H1 (cell line): Measurements from ENCODE around the gene SLC13A2. TPM values are rescaled to one million over a fixed set of nuclear protein-coding genes. Genes with fewer than 3 reads are reported as not detected.

Source experiments
- CTCF ChIA-PET: fragments of 300-600 bp; sonication (Branson Sonifier 250); formaldehyde crosslinking; loops from one replicate; lab custom pipeline; 2021; ENCODE audit not compliant: partially characterized antibody; lab: Charles Lee
- POLR2A ChIA-PET: fragments of 300-600 bp; sonication (Branson Sonifier 250); formaldehyde crosslinking; loops from one replicate; lab custom pipeline; 2021; ENCODE audit warnings: inconsistent platforms; ENCODE audit not compliant: partially characterized antibody; lab: Charles Lee
- DNase-seq, 2 experiments: peaks; one replicate each; pipeline versions ENCODE4 v3.0.0 to v3.0.0-alpha.2; 2010 to 2022; ENCODE audit warnings: low spot score in 2 of 2, low read depth in 1 of 2, mixed read lengths in 1 of 2
- FAIRE-seq: peaks from 2 replicates; lab custom pipeline; 2011; peaks lifted over from hg19 to GRCh38; lab: Jason Lieb, UNC
- H2AFZ ChIP-seq: 2 replicates; pipeline ENCODE4 v1.8.1; 2012; ENCODE audit warnings: low read length, inconsistent platforms
- H2AK5ac ChIP-seq: 2 replicates; pipeline ENCODE4 v1.6.1; 2013; ENCODE audit warnings: low read depth, low read length
- H2BK120ac ChIP-seq: replicated peaks from 2 replicates; pipeline ENCODE3; 2013; ENCODE audit warnings: low read depth, low read length, inconsistent platforms
- H2BK12ac ChIP-seq: 2 replicates; pipeline ENCODE4 v1.6.1; 2013; ENCODE audit warnings: low read depth, low read length
- H2BK15ac ChIP-seq: 2 replicates; pipeline ENCODE4 v1.6.1; 2013; ENCODE audit warnings: low read length
- H2BK20ac ChIP-seq: 2 replicates; pipeline ENCODE4 v1.6.1; 2013; ENCODE audit warnings: low read length
- H2BK5ac ChIP-seq: 2 replicates; pipeline ENCODE4 v1.6.1; 2013; ENCODE audit warnings: low read depth, low read length
- H3K14ac ChIP-seq: 2 replicates; pipeline ENCODE4 v1.6.1; 2013; ENCODE audit warnings: inconsistent platforms; ENCODE audit not compliant: insufficient read length
- H3K18ac ChIP-seq: 2 replicates; pipeline ENCODE4 v1.6.1; 2013; ENCODE audit warnings: low read length; ENCODE audit errors: extremely low read depth
- H3K23ac ChIP-seq: 2 replicates; pipeline ENCODE4 v1.6.1; 2013; ENCODE audit warnings: inconsistent platforms; ENCODE audit not compliant: insufficient read length
- H3K23me2 ChIP-seq: 2 replicates; pipeline ENCODE4 v1.6.1; 2013; ENCODE audit warnings: low read depth, low read length
- H3K27ac ChIP-seq: 2 replicates; pipeline ENCODE4 v1.6.1; 2011; ENCODE audit warnings: low read depth, low read length, inconsistent platforms
- H3K27me3 ChIP-seq, 4 experiments: replicated peaks in 1 of 4; 1 replicate in 1 of 4; 2 replicates in 3 of 4; pipeline versions ENCODE4 v1.6.1 to v1.8.1; 2011 to 2013; ENCODE audit warnings: low read length in 3 of 4, mild to moderate bottlenecking in 3 of 4, inconsistent platforms in 2 of 4, mixed read lengths in 2 of 4, moderate library complexity in 1 of 4; ENCODE audit not compliant: control insufficient read depth in 3 of 4, insufficient read depth in 3 of 4; ENCODE audit errors: extremely low read depth in 1 of 4
- H3K36me3 ChIP-seq, 4 experiments: 2 replicates each; pipeline versions ENCODE4 v1.6.1 to v1.8.1; 2011 to 2013; ENCODE audit warnings: mild to moderate bottlenecking in 4 of 4, low read length in 3 of 4, moderate library complexity in 2 of 4, control low read depth in 1 of 4, inconsistent platforms in 1 of 4; ENCODE audit not compliant: insufficient read depth in 4 of 4, control insufficient read depth in 2 of 4
- H3K4ac ChIP-seq: replicated peaks from 2 replicates; pipeline ENCODE3; 2013; ENCODE audit warnings: low read length, low read depth, mixed read lengths, inconsistent platforms; ENCODE audit not compliant: insufficient read length
- H3K4me1 ChIP-seq, 4 experiments: replicated peaks in 1 of 4; 1 replicate in 1 of 4; 2 replicates in 3 of 4; pipeline versions ENCODE4 v1.6.1 to v1.8.1; 2011 to 2013; ENCODE audit warnings: low read length in 3 of 4, inconsistent platforms in 2 of 4, mixed read lengths in 1 of 4; ENCODE audit not compliant: insufficient read depth in 4 of 4, control insufficient read depth in 3 of 4
- H3K4me2 ChIP-seq, 2 experiments: 2 replicates each; pipeline versions ENCODE4 v1.6.1 to v1.8.1; 2011 to 2013; ENCODE audit warnings: low read depth in 2 of 2, low read length in 2 of 2, control low read depth in 1 of 2, inconsistent platforms in 1 of 2, mild to moderate bottlenecking in 1 of 2; ENCODE audit not compliant: insufficient read depth in 1 of 2
- H3K4me3 ChIP-seq, 4 experiments: fragments of 200-600, 300-600 bp in 1 of 4; sonication (generic), shearing (Covaris generic), sonication (Bioruptor Twin) in 1 of 4; 2 replicates each; pipeline versions ENCODE4 v1.5.1 to v1.8.1; 2011 to 2016; ENCODE audit warnings: low read length in 4 of 4, low read depth in 3 of 4, control low read depth in 2 of 4, inconsistent platforms in 2 of 4, mild to moderate bottlenecking in 2 of 4, mixed read lengths in 1 of 4, moderate library complexity in 1 of 4; ENCODE audit not compliant: insufficient read depth in 2 of 4; ENCODE audit errors: extremely low read depth in 1 of 4
- H3K56ac ChIP-seq: replicated peaks from 2 replicates; pipeline ENCODE3; 2013; ENCODE audit warnings: low read depth, mild to moderate bottlenecking, mixed read lengths, low read length, inconsistent platforms; ENCODE audit not compliant: insufficient read length
- H3K79me1 ChIP-seq: 2 replicates; pipeline ENCODE4 v1.6.1; 2013; ENCODE audit warnings: low read depth, low read length, control low read depth
- H3K79me2 ChIP-seq, 2 experiments: 2 replicates each; pipeline versions ENCODE4 v1.6.1 to v1.8.1; 2012 to 2013; ENCODE audit warnings: low read length in 2 of 2, mild to moderate bottlenecking in 2 of 2, inconsistent platforms in 1 of 2; ENCODE audit not compliant: insufficient read depth in 2 of 2, control insufficient read depth in 1 of 2
- H3K9ac ChIP-seq, 4 experiments: replicated peaks in 1 of 4; 1 replicate in 1 of 4; 2 replicates in 3 of 4; pipeline versions ENCODE4 v1.6.1 to v1.8.1; 2011 to 2013; ENCODE audit warnings: low read depth in 3 of 4, low read length in 3 of 4, control low read depth in 2 of 4, mild to moderate bottlenecking in 2 of 4, moderate library complexity in 2 of 4, inconsistent platforms in 1 of 4; ENCODE audit errors: extremely low read depth in 1 of 4
- H3K9me3 ChIP-seq, 2 experiments: 2 replicates each; pipeline versions ENCODE4 v1.6.1 to v1.8.1; 2012 to 2013; ENCODE audit warnings: mild to moderate bottlenecking in 2 of 2, moderate library complexity in 2 of 2, control low read depth in 1 of 2, inconsistent platforms in 1 of 2, low read depth in 1 of 2, low read length in 1 of 2, mixed read lengths in 1 of 2; ENCODE audit not compliant: insufficient read depth in 2 of 2
- H4K20me1 ChIP-seq, 2 experiments: replicated peaks in 1 of 2; 2 replicates each; pipeline versions ENCODE3 to v1.8.1; 2011 to 2013; ENCODE audit warnings: inconsistent platforms in 2 of 2, low read length in 2 of 2, mild to moderate bottlenecking in 1 of 2; ENCODE audit not compliant: insufficient read depth in 2 of 2, control insufficient read depth in 1 of 2
- H4K5ac ChIP-seq: 2 replicates; pipeline ENCODE4 v1.6.1; 2013; ENCODE audit warnings: low read length, low read depth, mixed read lengths, inconsistent platforms; ENCODE audit not compliant: insufficient read length
- H4K8ac ChIP-seq: 2 replicates; pipeline ENCODE4 v1.8.0; 2013; ENCODE audit warnings: mild to moderate bottlenecking, moderate library complexity, low read length, inconsistent platforms; ENCODE audit not compliant: insufficient read depth; ENCODE audit errors: extremely low read depth
- H4K91ac ChIP-seq: replicated peaks from 2 replicates; pipeline ENCODE3; 2013; ENCODE audit warnings: low read length, mixed read lengths, inconsistent platforms; ENCODE audit not compliant: insufficient read length
- BRCA1 ChIP-seq: IDR thresholded peaks from 2 replicates; pipeline ENCODE4 v1.6.1; 2012; ENCODE audit warnings: low read depth, low read length, improper control_type of control experiment
- CREB1 ChIP-seq: IDR thresholded peaks from 2 replicates; pipeline ENCODE4 v1.6.1; 2012; ENCODE audit warnings: inconsistent platforms
- GTF2F1 ChIP-seq: IDR thresholded peaks from 2 replicates; pipeline ENCODE4 v1.6.1; 2012; ENCODE audit warnings: low read depth, low read length, improper control_type of control experiment, borderline replicate concordance
- HDAC2 ChIP-seq, 2 experiments: fragments of 300-600 bp in 1 of 2; sonication (generic) in 1 of 2; IDR thresholded peaks; 2 replicates each; pipeline ENCODE4 v1.6.1; 2011 to 2012; ENCODE audit warnings: low read depth in 2 of 2, low read length in 2 of 2, mild to moderate bottlenecking in 2 of 2, moderate library complexity in 2 of 2, borderline replicate concordance in 1 of 2, inconsistent platforms in 1 of 2
- WGBS, 2 experiments: shearing (Covaris generic) in 1 of 2; methylation state at CpG; one replicate each; pipeline versions ENCODE4 v1.1.6 to v1.1.7; 2013 to 2015; ENCODE audit warnings: low lambda C conversion rate in 2 of 2, mixed read lengths in 2 of 2, inconsistent platforms in 1 of 2, low coverage in 1 of 2, missing lambda C conversion rate in 1 of 2; ENCODE audit not compliant: insufficient replicate concordance in 2 of 2, insufficient coverage in 1 of 2, insufficient read length in 1 of 2; ENCODE audit errors: extremely low coverage in 1 of 2, missing lambda C conversion rate in 1 of 2; 5-methylcytosine and 5-hydroxymethylcytosine counted together
- long read RNA-seq, 2 experiments: library from RNA in 1 of 2; library from capped mRNA in 1 of 2; stranded (forward); transcript quantifications; one replicate each; pipeline ENCODE4 v2.0.0, GENCODE V29; 2021; ENCODE audit warnings: inconsistent platforms in 1 of 2
- polyA minus RNA-seq, 3 experiments: library from RNA; depleted of rRNA, polyadenylated mRNA; stranded (reverse); fragments of >200 nt; gene quantifications; 1 replicate in 2 of 3; 2 replicates in 1 of 3; pipeline ENCODE4 v1.2.3, GENCODE V29; 2011
- polyA plus RNA-seq, 7 experiments: library from polyadenylated mRNA; depleted of rRNA in 3 of 7; stranded (reverse) in 5 of 7; unstranded in 2 of 7; fragments of >200 nt in 5 of 7; fragments of 200-250 nt in 2 of 7; gene quantifications; 1 replicate in 5 of 7; 2 replicates in 1 of 7; 4 replicates in 1 of 7; pipeline versions ENCODE4 v1.2.1 to v1.2.3, GENCODE V29; 2011 to 2013; ENCODE audit warnings: missing spikeins in 2 of 7, mixed read lengths in 2 of 7
- total RNA-seq: library from RNA; stranded (reverse); fragmentation: NEBNext Ultra II Directional; extraction: Animal tissue kit (Norgen Biotek cat#: 25700); gene quantifications from 2 replicates; pipeline ENCODE4 v1.2.1, GENCODE V29; 2021
- TF ChIP-seq, protein P1 (sequence below): IDR thresholded peaks from 2 replicates; pipeline ENCODE4 v1.6.1; 2011; ENCODE audit warnings: low read depth, mild to moderate bottlenecking, low read length; ENCODE audit not compliant: insufficient read depth

Gene SLC13A2, protein sequence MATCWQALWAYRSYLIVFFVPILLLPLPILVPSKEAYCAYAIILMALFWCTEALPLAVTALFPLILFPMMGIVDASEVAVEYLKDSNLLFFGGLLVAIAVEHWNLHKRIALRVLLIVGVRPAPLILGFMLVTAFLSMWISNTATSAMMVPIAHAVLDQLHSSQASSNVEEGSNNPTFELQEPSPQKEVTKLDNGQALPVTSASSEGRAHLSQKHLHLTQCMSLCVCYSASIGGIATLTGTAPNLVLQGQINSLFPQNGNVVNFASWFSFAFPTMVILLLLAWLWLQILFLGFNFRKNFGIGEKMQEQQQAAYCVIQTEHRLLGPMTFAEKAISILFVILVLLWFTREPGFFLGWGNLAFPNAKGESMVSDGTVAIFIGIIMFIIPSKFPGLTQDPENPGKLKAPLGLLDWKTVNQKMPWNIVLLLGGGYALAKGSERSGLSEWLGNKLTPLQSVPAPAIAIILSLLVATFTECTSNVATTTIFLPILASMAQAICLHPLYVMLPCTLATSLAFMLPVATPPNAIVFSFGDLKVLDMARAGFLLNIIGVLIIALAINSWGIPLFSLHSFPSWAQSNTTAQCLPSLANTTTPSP
- total RNA-seq, result not detected in 2 replicates
- polyA plus RNA-seq (2011; rRNA removed), result not detected in 2 replicates
- not detected for polyA plus RNA-seq (2011; cell fraction: cytosol; rRNA removed)
- not detected for polyA plus RNA-seq (2011; cell fraction: nucleus; rRNA removed)
- not detected in 4 replicates for polyA plus RNA-seq (2012, experiment 1 of 2)
- polyA plus RNA-seq (2012, experiment 2 of 2), result not detected
- not detected for polyA plus RNA-seq (2013, experiment 1 of 2)
- polyA plus RNA-seq (2013, experiment 2 of 2), result not detected
- polyA minus RNA-seq (2011; rRNA and poly(A)+ RNA removed), result not detected in 2 replicates
- polyA minus RNA-seq (2011; cell fraction: cytosol; rRNA and poly(A)+ RNA removed), result not detected
- not detected for polyA minus RNA-seq (2011; cell fraction: nucleus; rRNA and poly(A)+ RNA removed)
- long read RNA-seq, experiment 1, partial matches to known transcripts, result 0 of 3 reads
- long read RNA-seq, experiment 1, other reads (novel, unspliced or antisense), result 3 of 3 reads
- long read RNA-seq, experiment 2, result 0 reads

DNA sequence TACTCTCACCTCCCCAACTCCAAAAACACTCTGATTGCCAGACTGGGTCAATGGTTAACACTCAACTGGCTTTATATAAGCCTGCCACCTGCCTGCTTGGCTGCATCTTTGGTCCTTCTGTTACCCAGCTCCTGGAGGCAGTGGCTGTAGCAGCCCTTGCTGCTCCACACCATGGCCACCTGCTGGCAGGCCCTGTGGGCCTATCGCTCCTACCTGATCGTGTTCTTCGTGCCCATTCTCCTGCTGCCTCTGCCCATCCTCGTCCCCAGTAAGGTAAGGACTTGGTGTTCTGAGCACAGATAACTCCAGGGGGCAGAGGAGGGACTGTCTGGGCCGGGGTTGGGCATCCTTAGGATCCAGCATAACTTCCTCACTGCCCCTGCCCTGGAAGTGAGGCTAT is at the start of gene SLC13A2:
TSS of gene SLC13A2 (plus strand) at position 103 of the 400 bp plus-strand sequence. CDS start at position 172, 69 bp downstream.
- Histone ChIP-seq H3K79me1 (no peaks in the 10 kb centered on the region), H2BK12ac (no peak within 1 kb of the TSS), H3K36me3 (no peaks in the 10 kb centered on the region), H2BK15ac (0 out of 2 replicates have a peak within 1 kb of the TSS, but pooled peaks have one; percentile 31), H3K9me3 (no peaks in the 10 kb centered on the region), H2BK120ac (no peak within 1 kb of the TSS), H4K8ac (no peak within 1 kb of the TSS), H3K14ac (no peak within 1 kb of the TSS), H2AFZ (no peak within 1 kb of the TSS), H3K23ac (no peak within 1 kb of the TSS), H3K56ac (no peak within 1 kb of the TSS), H2AK5ac (no peak within 1 kb of the TSS), H3K79me2 (no peaks in the 10 kb centered on the region), H4K91ac (no peak within 1 kb of the TSS), H3K4me2 (no peak within 1 kb of the TSS), H4K5ac (no peak within 1 kb of the TSS), H3K27ac (no peak within 1 kb of the TSS), H3K4me3 (no peak within 1 kb of the TSS), H3K27me3 (no peaks in the 10 kb centered on the region; a peak in 2 of 7 replicates), H3K4me1 (no peaks in the 10 kb centered on the region), H2BK20ac (no peak within 1 kb of the TSS), H3K18ac (no peak within 1 kb of the TSS), H4K20me1 (no peaks in the 10 kb centered on the region), H3K4ac (no peak within 1 kb of the TSS), H2BK5ac (no peak within 1 kb of the TSS), H3K9ac (no peak within 1 kb of the TSS), H3K23me2 (peaks cover 2% of the 10 kb centered on the region; the same call in 1 of the 2 replicates)
- DNase-seq (no peak), FAIRE-seq (no peak)
- CTCF ChIA-PET, result interaction anchor here (1.1 to 2.1 kb wide), 4 partner anchors 31 to 1853 kb away, joined by 4 to 9 read pairs (median 4); partner anchors contain the start of gene VTN
- no peak for TF ChIP-seq BRCA1
- TF ChIP-seq HDAC2 (IDR thresholded peaks at IDR 0.05; ENCODE audit: borderline replicate concordance in 1 of 2, low read depth in 2 of 2, low read length in 2 of 2), result no peak
- no peak for TF ChIP-seq GTF2F1
- TF ChIP-seq, protein P1, sequence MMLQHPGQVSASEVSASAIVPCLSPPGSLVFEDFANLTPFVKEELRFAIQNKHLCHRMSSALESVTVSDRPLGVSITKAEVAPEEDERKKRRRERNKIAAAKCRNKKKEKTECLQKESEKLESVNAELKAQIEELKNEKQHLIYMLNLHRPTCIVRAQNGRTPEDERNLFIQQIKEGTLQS, result no peak
- TF ChIP-seq CREB1, result no peak
- POLR2A ChIA-PET, result interaction anchor here (1.2 kb wide), 1 partner anchor 100 kb away, joined by 3 read pairs; no protein-coding TSS in a partner anchor
- 89% methylated on average over 5 of the region's 5 CpGs; no CpG with 5 or more reads in 1 of the 2 experiments for WGBS, 2 experiments
